Panc1 (cell line): ENCODE measurements around the gene SLC35G1. TPM values are rescaled to one million over a fixed set of nuclear protein-coding genes. Genes with fewer than 3 reads are reported as not detected.

Source experiments
- ATAC-seq: fragments of 200-7000 bp; cut with Tn5 transposase; 2 replicates; pipeline ENCODE4 v1.9.1; 2020; ENCODE audit warnings: mild to moderate bottlenecking, moderate library complexity
- BruUV-seq: library from RNA; stranded (reverse); fragments of 400-500 nt; replicated peaks from 2 replicates; lab custom pipeline; 2021; lab: Mats Ljungman, UMichigan
- CTCF ChIA-PET: fragments of 300-600 bp; sonication (Branson Sonifier 250); formaldehyde crosslinking; loops from one replicate; lab custom pipeline; 2022; ENCODE audit warnings: antibody characterized with exemption; lab: Charles Lee
- POLR2A ChIA-PET: fragments of 300-600 bp; sonication (Branson Sonifier 250); formaldehyde crosslinking; loops from one replicate; lab custom pipeline; 2022; ENCODE audit warnings: antibody characterized with exemption; lab: Charles Lee
- DNase-seq: peaks from one replicate; pipeline ENCODE4 v3.0.0-alpha.2; 2010; ENCODE audit warnings: low read depth, low spot score
- H3K27ac ChIP-seq: 2 replicates; pipeline ENCODE4 v1.5.1; 2011; ENCODE audit warnings: mild to moderate bottlenecking, low read length, inconsistent platforms
- H3K27me3 ChIP-seq: fragments of 200-500 bp; sonication (Bioruptor generic); 2 replicates; pipeline ENCODE4 v1.6.0; 2014; ENCODE audit warnings: low read length, inconsistent platforms; ENCODE audit not compliant: control insufficient read depth, insufficient read depth
- H3K36me3 ChIP-seq: fragments of 200-500 bp; sonication (Bioruptor generic); 2 replicates; pipeline ENCODE4 v1.5.1; 2014; ENCODE audit warnings: inconsistent platforms, mild to moderate bottlenecking, low read length, moderate library complexity; ENCODE audit not compliant: control insufficient read depth, insufficient read depth
- H3K4me1 ChIP-seq: 2 replicates; pipeline ENCODE4 v1.5.1; 2011; ENCODE audit warnings: inconsistent platforms, mild to moderate bottlenecking, low read length, moderate library complexity; ENCODE audit not compliant: control insufficient read depth, insufficient read depth
- H3K4me3 ChIP-seq, 2 experiments: 2 replicates each; pipeline ENCODE4 v1.5.1; 2011 to 2012; ENCODE audit warnings: low read depth in 2 of 2, low read length in 2 of 2, mild to moderate bottlenecking in 2 of 2, inconsistent platforms in 1 of 2, moderate library complexity in 1 of 2
- H3K9me3 ChIP-seq: fragments of 200-500 bp; sonication (Bioruptor generic); 2 replicates; pipeline ENCODE4 v1.5.1; 2014; ENCODE audit warnings: low read depth, mild to moderate bottlenecking, inconsistent platforms, low read length, moderate library complexity; ENCODE audit not compliant: control insufficient read depth, insufficient read depth
- POLR2AphosphoS5 ChIP-seq: IDR thresholded peaks from 2 replicates; pipeline ENCODE4 v1.6.1; 2012; ENCODE audit warnings: mild to moderate bottlenecking, low read depth, low read length, moderate library complexity
- SIN3A ChIP-seq: IDR thresholded peaks from 2 replicates; pipeline ENCODE4 v1.6.1; 2012; ENCODE audit warnings: low read depth, mild to moderate bottlenecking, low read length, moderate library complexity, borderline replicate concordance; ENCODE audit not compliant: insufficient read depth
- TCF7L2 ChIP-seq: IDR thresholded peaks from 2 replicates; pipeline ENCODE4 v1.6.1; 2011; ENCODE audit warnings: mild to moderate bottlenecking, low read depth, low read length, inconsistent platforms
- in situ Hi-C: cut with HindIII; loops from 2 replicates; pipeline ENCODE4 v1.10.0; 2016; ENCODE audit warnings: low sequenced_read_pairs, low pct_unique_long_range_greater_than_20kb
- intact Hi-C: fragments of 100-400 bp; cut with micrococcal nuclease; formaldehyde crosslinking; loops from one replicate; pipeline ENCODE4 v1.10.0; 2022; ENCODE audit not compliant: unreplicated experiment
- total RNA-seq: library from RNA; stranded (reverse); gene quantifications from one replicate; pipeline ENCODE4 v1.2.1, GENCODE V29; 2021; ENCODE audit not compliant: unreplicated experiment
- TF ChIP-seq, protein P1 (sequence below), 2 experiments: IDR thresholded peaks; 2 replicates each; pipeline ENCODE4 v1.6.1; 2011 to 2012; ENCODE audit warnings: low read depth in 2 of 2, control low read depth in 1 of 2, low read length in 1 of 2, mild to moderate bottlenecking in 1 of 2, moderate library complexity in 1 of 2; ENCODE audit not compliant: insufficient read depth in 1 of 2
- TF ChIP-seq, protein P2 (sequence below): fragments of 450-650 bp; IDR thresholded peaks from 2 replicates; pipeline ENCODE4 v1.5.1; 2017; ENCODE audit warnings: mild to moderate bottlenecking

SLC35G1 gene
- total RNA-seq, 1 experiment from 2014 or later = 13.6 TPM

- no peak for ATAC-seq
- CTCF ChIA-PET = no interaction called here
- Histone ChIP-seq H3K4me3 (no peak overlapping the region), H3K27ac (no peak overlapping the region), H3K9me3 (no peaks in the 10 kb centered on the region), H3K36me3 (no peaks in the 10 kb centered on the region), H3K4me1 (no peaks in the 10 kb centered on the region), H3K27me3 (peaks cover 5% of the 10 kb centered on the region; the same call in 1 of the 2 replicates)
- in situ Hi-C loops (no loop called here), intact Hi-C loops (no loop called here)
- no TSS peak for BruUV-seq
- DNase-seq = no peak
- TF ChIP-seq SIN3A = no peak
- TF ChIP-seq, protein P1, sequence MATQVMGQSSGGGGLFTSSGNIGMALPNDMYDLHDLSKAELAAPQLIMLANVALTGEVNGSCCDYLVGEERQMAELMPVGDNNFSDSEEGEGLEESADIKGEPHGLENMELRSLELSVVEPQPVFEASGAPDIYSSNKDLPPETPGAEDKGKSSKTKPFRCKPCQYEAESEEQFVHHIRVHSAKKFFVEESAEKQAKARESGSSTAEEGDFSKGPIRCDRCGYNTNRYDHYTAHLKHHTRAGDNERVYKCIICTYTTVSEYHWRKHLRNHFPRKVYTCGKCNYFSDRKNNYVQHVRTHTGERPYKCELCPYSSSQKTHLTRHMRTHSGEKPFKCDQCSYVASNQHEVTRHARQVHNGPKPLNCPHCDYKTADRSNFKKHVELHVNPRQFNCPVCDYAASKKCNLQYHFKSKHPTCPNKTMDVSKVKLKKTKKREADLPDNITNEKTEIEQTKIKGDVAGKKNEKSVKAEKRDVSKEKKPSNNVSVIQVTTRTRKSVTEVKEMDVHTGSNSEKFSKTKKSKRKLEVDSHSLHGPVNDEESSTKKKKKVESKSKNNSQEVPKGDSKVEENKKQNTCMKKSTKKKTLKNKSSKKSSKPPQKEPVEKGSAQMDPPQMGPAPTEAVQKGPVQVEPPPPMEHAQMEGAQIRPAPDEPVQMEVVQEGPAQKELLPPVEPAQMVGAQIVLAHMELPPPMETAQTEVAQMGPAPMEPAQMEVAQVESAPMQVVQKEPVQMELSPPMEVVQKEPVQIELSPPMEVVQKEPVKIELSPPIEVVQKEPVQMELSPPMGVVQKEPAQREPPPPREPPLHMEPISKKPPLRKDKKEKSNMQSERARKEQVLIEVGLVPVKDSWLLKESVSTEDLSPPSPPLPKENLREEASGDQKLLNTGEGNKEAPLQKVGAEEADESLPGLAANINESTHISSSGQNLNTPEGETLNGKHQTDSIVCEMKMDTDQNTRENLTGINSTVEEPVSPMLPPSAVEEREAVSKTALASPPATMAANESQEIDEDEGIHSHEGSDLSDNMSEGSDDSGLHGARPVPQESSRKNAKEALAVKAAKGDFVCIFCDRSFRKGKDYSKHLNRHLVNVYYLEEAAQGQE (IDR thresholded peaks at IDR 0.05; ENCODE audit: insufficient read depth in 1 of 2, low read depth in 2 of 2, low read length in 1 of 2) = no peak
- no peak for TF ChIP-seq POLR2AphosphoS5
- POLR2A ChIA-PET = no interaction called here
Measured at GRCh38 chr10:93849593-93849992, 44.2 kb upstream of the SLC35G1 start.

- Histone ChIP-seq H3K4me3 (no peak overlapping the region), H3K9me3 (no peaks in the 10 kb centered on the region), H3K27ac (no peak overlapping the region), H3K4me1 (no peaks in the 10 kb centered on the region), H3K27me3 (peaks cover 5% of the 10 kb centered on the region; the same call in 1 of the 2 replicates), H3K36me3 (no peaks in the 10 kb centered on the region)
- CTCF ChIA-PET = interaction anchor here (0.6 kb wide), 1 partner anchor 138 kb away, joined by 3 read pairs; no protein-coding TSS in a partner anchor
- in situ Hi-C loops (no loop called here), intact Hi-C loops (no loop called here)
- ATAC-seq = no peak
- BruUV-seq = no TSS peak
- DNase-seq = no peak
- POLR2A ChIA-PET = no interaction called here
- TF ChIP-seq POLR2AphosphoS5 (no peak), SIN3A (no peak), TCF7L2 (no peak)
- TF ChIP-seq, protein P2, sequence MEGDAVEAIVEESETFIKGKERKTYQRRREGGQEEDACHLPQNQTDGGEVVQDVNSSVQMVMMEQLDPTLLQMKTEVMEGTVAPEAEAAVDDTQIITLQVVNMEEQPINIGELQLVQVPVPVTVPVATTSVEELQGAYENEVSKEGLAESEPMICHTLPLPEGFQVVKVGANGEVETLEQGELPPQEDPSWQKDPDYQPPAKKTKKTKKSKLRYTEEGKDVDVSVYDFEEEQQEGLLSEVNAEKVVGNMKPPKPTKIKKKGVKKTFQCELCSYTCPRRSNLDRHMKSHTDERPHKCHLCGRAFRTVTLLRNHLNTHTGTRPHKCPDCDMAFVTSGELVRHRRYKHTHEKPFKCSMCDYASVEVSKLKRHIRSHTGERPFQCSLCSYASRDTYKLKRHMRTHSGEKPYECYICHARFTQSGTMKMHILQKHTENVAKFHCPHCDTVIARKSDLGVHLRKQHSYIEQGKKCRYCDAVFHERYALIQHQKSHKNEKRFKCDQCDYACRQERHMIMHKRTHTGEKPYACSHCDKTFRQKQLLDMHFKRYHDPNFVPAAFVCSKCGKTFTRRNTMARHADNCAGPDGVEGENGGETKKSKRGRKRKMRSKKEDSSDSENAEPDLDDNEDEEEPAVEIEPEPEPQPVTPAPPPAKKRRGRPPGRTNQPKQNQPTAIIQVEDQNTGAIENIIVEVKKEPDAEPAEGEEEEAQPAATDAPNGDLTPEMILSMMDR = no peak
- TF ChIP-seq, protein P1 (IDR thresholded peaks at IDR 0.05; ENCODE audit: insufficient read depth in 1 of 2, low read depth in 2 of 2, low read length in 1 of 2) = no peak
Measured at GRCh38 chr10:93850031-93851015, 43.5 kb upstream of the SLC35G1 start.
